Stimulated activated naive B cell treated with anti-CD40 and anti-IgM and Interleukin-4, amounts not matched to agents 10 μg/mL and 1 μg/mL and 100 μg/mL, for 72 hours (primary cell): ENCODE results near the gene GRM7.

ENCODE experiments used
- ATAC-seq, 2 donors: fragments of 150-1000 bp; cut with Tn5 transposase; replicated peaks; 2 replicates each; pipeline ENCODE4 v1.10.0; 2021; ENCODE audit warnings: moderate library complexity in 1 of 2
- DNase-seq: peaks from one replicate; pipeline ENCODE4 v3.0.0; 2021
- H3K27ac Mint-ChIP-seq: one replicate; pipeline ENCODE4 v1.8.0; 2022; ENCODE audit warnings: mild to moderate bottlenecking, mixed read lengths
- H3K27me3 Mint-ChIP-seq, 2 donors: one replicate each; pipeline ENCODE4 v1.8.0; 2022; ENCODE audit warnings: mixed read lengths in 2 of 2
- H3K36me3 Mint-ChIP-seq, 2 donors: one replicate each; pipeline ENCODE4 v1.8.0; 2022; ENCODE audit warnings: mixed read lengths in 2 of 2, mild to moderate bottlenecking in 1 of 2
- H3K4me1 Mint-ChIP-seq, 2 donors: one replicate each; pipeline ENCODE4 v1.8.0; 2022; ENCODE audit warnings: mixed read lengths in 2 of 2, mild to moderate bottlenecking in 1 of 2
- H3K4me3 Mint-ChIP-seq, 2 donors: one replicate each; pipeline ENCODE4 v1.8.0; 2022; ENCODE audit warnings: mild to moderate bottlenecking in 2 of 2, mixed read lengths in 2 of 2, moderate library complexity in 1 of 2
- H3K9me3 Mint-ChIP-seq, 2 donors: one replicate each; pipeline ENCODE4 v1.8.0; 2022; ENCODE audit warnings: mixed read lengths in 2 of 2, mild to moderate bottlenecking in 1 of 2

Gene GRM7

DNA sequence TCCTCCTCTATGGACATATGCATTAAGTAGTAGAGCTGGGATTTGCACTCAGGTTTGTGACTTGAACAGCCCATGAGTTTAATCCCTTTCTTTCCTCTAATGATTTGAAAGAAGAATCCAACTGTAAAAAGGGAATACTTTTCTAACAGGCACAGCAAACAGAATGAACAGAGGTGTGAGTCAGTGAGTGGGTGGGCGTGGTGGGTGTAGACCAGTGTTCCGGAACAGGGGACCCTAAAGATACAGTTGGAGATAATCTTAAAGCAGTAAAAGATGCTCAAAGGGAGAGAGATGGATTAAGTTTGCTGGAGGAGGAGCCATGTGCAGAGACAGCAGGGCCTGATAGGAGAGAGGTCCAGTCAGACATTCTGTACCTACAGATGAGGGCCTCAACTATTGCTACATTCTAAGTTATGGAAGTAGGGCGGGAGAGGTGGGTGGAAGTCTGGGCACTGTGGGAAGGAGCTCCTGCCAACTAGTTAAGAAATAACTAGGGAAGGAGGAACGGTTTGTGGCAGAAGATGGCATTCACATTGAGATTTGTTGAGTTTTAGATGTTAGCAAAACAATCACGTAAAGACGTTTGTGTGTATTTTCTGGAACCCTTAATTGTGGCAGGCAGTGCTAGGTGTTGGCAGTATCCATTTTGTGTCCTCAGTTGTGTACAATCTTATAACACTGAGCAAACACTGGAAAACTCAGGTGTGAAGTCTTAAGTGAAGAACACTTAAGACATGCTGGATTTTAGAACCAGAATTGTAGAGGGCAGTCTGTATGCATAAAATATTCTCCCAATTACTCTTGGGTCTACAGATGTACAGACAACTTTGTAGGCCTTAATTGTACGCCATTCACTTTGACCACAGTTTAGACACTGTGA lies 511.0 kb downstream of the GRM7 start:
- no peak for ATAC-seq
- Mint-ChIP-seq H3K9me3 (peaks cover 3 to 5% of the 10 kb centered on the region in 2 donors), H3K27ac (no peak overlapping the region), H3K36me3 (no peaks in the 10 kb centered on the region), H3K4me1 (no peaks in the 10 kb centered on the region), H3K27me3 (no peaks in the 10 kb centered on the region), H3K4me3 (no peak overlapping the region)
- DNase-seq = no peak

DNA sequence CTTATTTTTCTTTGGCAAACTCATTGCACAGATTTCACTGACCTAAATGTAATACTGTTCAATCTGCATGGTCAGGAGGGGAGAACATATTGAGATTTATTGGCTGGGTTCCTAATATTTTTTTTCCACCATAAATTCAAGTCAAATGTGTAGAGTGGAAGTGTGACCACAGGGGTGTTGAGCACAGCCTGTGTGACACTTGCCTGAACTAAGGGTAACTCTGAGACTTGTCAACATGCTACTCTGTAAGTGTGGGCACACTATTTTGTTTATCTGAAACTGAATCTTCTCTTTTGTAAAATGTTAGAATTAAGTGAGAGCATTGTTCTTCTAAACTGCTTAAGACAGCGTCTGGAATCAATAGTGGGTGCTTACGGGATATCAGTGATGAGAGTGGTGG lies 516.2 kb downstream of the GRM7 start:
- no peak for DNase-seq
- H3K4me3 Mint-ChIP-seq = no peak overlapping the region
- no peak for ATAC-seq
- no peak overlapping the region for H3K27ac Mint-ChIP-seq
- no peaks in the 10 kb centered on the region for H3K36me3 Mint-ChIP-seq
- H3K27me3 Mint-ChIP-seq = no peaks in the 10 kb centered on the region
- peaks cover 5 to 6% of the 10 kb centered on the region in 2 donors for H3K9me3 Mint-ChIP-seq
- no peaks in the 10 kb centered on the region for H3K4me1 Mint-ChIP-seq

DNA sequence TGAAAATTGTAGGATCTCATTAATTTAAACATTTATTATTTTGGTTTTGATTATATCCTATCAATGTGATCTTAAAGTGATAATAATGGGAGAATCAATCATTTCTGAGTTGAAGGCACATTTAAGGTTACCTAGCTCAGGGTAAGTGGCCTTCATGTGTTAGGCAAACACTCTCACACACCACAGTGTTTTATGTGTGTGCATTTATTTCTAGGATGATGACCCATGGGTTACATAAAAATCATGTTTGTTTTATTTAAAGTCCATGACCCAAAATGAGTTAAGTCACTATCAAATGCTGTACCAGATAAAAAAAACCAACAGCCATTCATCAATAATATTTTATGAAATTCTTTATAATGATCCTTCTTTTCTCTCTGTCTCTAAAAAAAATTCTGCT lies 520.8 kb downstream of the GRM7 start:
- Mint-ChIP-seq H3K27ac (no peak overlapping the region), H3K4me1 (no peaks in the 10 kb centered on the region), H3K9me3 (peaks cover 3 to 4% of the 10 kb centered on the region in 2 donors), H3K27me3 (no peaks in the 10 kb centered on the region), H3K36me3 (no peaks in the 10 kb centered on the region), H3K4me3 (no peak overlapping the region)
- ATAC-seq = no peak
- no peak for DNase-seq

DNA sequence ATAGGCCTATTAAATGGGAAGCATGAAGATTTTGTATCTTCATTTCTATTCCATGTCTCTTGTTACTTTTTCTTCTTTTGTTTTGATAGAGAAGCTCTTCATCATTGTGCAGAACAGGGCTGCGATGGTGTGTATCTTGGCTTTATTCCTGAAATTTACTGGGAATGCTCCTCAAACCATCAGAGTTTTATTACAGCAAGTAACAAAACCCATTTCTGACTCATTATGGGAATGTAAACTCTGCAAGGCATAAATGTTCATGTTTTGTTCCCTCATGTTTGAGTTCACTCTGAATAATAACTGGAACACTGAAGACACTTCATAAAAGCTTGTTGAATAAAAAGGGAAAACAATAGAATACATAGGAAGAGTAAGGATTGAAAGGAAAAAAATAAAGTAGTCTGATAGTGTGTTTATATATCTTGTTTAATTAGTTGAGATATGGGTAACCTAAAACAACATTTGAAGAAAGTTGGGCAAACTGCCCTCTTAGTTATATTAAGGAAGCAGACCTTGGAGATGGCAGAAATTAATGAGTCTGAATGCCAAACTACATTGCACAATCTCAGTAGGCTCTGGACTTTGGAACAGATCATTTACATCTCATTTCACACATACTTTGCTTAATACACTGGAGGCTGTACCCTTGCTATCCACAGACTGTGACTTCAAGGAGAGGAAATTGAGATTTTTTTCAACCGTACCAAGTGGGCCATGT lies 521.5 kb downstream of the GRM7 start:
- Mint-ChIP-seq H3K27ac (no peak overlapping the region), H3K27me3 (no peaks in the 10 kb centered on the region), H3K4me3 (no peak overlapping the region), H3K36me3 (no peaks in the 10 kb centered on the region), H3K4me1 (no peaks in the 10 kb centered on the region), H3K9me3 (peaks cover 3 to 4% of the 10 kb centered on the region in 2 donors)
- DNase-seq (no peak), ATAC-seq (no peak)

DNA sequence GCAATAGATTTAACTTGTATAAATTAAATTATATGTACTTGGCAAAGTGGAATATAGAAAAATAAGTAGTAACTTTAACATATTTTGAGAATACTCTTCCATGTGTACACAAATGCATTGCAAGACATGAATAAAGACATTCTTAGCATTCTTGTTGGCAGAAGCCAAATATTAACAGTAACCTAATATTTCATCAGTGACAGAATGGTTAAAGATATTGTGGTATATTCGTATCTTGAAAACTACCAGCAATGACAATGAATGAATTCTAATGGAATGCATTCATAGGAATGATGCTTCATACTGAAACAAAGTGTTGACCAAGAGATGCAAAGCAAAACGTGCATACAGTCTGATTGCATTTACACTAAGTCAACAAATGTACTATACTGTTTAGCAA lies 524.7 kb downstream of the GRM7 start:
- DNase-seq (no peak), ATAC-seq (no peak)
- Mint-ChIP-seq H3K4me1 (no peaks in the 10 kb centered on the region), H3K36me3 (no peaks in the 10 kb centered on the region), H3K27me3 (no peaks in the 10 kb centered on the region), H3K27ac (no peak overlapping the region), H3K9me3 (peaks cover 1 to 9% of the 10 kb centered on the region in 2 donors), H3K4me3 (no peak overlapping the region)

DNA sequence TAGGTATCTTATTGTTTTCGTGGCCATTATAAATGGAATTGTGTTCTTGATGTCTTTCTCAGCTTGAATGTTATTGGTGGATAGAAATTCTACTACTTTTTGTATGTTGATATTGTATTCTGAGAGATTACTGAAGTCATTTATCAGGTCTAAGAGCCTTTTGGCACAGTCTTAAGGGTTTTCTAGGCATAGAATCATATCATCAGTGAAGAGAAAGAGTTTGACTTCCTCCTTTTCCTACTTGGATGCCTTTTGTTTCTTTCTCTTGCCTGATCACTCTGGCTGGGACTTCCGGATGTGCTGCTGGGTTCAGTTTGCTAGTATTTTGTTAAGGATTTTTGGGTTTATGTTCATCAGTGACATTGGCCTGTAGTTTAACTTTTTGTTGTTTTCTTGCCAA lies 527.1 kb downstream of the GRM7 start:
- H3K9me3 Mint-ChIP-seq = peaks cover 3 to 9% of the 10 kb centered on the region in 2 donors

DNA sequence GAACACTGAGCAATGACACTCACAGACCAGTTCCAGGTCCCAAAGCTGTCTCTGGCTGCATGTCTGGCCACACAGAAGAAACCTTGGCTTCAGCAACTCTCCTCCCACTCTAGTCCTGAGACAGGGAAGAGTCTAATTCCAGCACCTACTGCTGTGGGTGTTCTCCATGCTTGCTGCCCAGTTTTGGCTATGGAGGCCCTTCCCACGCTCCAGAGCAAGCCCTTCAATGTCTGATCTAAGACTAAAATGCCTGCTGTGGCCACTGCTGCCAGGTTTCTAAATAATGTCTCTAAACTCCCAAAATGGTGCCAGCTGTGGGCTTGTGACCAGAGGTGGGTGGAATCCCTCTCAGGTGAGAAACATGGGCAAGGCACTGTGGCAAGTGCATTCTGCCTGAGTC lies 531.3 kb downstream of the GRM7 start:
- ATAC-seq = no peak
- DNase-seq = no peak
- Mint-ChIP-seq H3K36me3 (no peaks in the 10 kb centered on the region), H3K27me3 (no peaks in the 10 kb centered on the region), H3K27ac (no peak overlapping the region), H3K4me3 (no peak overlapping the region), H3K4me1 (no peaks in the 10 kb centered on the region), H3K9me3 (peaks cover 5 to 9% of the 10 kb centered on the region in 2 donors)

More for the DNA sequence above, 527.1 kb downstream of the GRM7 start:
- H3K27me3 Mint-ChIP-seq = no peaks in the 10 kb centered on the region
- DNase-seq = no peak
- H3K4me3 Mint-ChIP-seq = no peak overlapping the region
- no peak overlapping the region for H3K27ac Mint-ChIP-seq
- no peaks in the 10 kb centered on the region for H3K36me3 Mint-ChIP-seq
- H3K4me1 Mint-ChIP-seq = no peaks in the 10 kb centered on the region
- ATAC-seq = no peak

DNA sequence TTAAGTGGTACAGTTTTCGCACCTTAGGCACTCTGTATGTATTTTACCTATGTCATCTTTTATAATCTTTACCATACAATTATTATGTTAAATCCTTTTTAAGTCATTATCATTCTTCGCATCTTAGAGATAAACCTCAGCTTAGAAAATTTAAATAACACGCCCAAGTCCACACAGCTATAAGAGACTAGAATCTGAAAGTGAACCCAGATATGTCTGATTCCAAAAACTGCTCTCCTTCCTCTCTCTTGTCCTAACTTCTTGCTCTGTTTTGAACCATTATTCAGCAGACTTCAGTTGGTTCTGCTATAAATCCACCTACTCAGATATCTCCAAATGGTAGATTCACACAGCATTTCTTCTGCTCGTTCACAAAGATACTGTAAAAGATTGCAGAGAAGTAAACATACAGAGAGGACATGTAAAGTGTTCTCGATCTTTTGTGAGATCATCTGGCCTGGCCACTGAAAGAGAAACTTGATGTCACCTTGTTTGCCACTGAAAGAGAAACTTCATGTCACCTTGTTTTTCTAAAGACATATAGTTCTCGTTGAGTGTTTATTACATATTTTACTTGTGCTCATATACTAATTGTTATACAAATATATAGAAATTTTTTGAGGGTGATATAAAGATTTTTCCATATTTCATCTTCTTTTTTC lies 533.2 kb downstream of the GRM7 start:
- H3K9me3 Mint-ChIP-seq = peaks cover 0 to 10% of the 10 kb centered on the region in 2 donors

DNA sequence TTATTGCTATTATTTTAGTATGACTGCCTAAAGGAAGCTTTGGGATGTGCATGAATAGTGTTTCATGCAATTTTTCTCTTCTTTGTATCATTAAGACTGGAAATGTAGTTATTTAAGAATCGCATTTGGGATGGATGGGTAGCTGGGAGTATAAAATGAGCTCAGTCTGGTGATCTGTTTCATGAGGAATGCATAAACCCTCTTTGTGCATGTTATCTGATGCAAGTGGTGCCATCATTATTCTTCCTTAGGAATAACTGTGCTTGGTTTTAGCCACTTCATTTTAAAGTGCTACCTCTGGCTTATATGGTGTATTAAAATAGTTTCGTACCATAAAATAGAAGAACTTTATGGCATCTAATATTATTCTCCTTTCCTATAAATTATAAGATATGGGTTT lies 535.6 kb downstream of the GRM7 start:
- ATAC-seq (no peak), DNase-seq (no peak)
- no peak overlapping the region for H3K4me3 Mint-ChIP-seq
- no peaks in the 10 kb centered on the region for H3K27me3 Mint-ChIP-seq
- H3K4me1 Mint-ChIP-seq = no peaks in the 10 kb centered on the region
- H3K9me3 Mint-ChIP-seq = peaks cover 0 to 12% of the 10 kb centered on the region in 2 donors
- no peaks in the 10 kb centered on the region for H3K36me3 Mint-ChIP-seq
- H3K27ac Mint-ChIP-seq = no peak overlapping the region

More for the DNA sequence above, 533.2 kb downstream of the GRM7 start:
- H3K27ac Mint-ChIP-seq = no peak overlapping the region
- H3K27me3 Mint-ChIP-seq = no peaks in the 10 kb centered on the region
- no peaks in the 10 kb centered on the region for H3K4me1 Mint-ChIP-seq
- no peak overlapping the region for H3K4me3 Mint-ChIP-seq
- DNase-seq = no peak
- ATAC-seq = no peak
- H3K36me3 Mint-ChIP-seq = no peaks in the 10 kb centered on the region

DNA sequence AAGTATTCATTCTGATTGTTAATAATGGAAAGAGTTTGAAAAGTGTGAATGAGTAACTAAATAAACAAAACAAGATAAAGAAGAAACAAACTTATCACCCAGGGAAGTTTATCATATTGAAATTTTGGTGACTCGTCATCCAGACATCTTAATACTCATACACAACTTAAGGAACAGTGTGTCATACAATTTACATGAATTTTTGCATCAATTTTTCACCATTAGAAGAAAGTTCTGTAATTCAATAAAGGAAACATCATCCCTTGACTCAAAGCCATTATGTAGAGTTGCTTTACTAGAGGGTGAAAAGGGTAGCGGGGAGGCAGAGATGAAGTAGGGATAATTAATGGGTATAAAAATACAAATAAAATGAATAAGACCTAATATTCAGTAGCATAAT lies 536.2 kb downstream of the GRM7 start:
- H3K4me3 Mint-ChIP-seq = no peak overlapping the region
- no peak overlapping the region for H3K27ac Mint-ChIP-seq
- H3K9me3 Mint-ChIP-seq = peaks cover 0 to 12% of the 10 kb centered on the region in 2 donors
- no peaks in the 10 kb centered on the region for H3K36me3 Mint-ChIP-seq
- DNase-seq (no peak), ATAC-seq (no peak)
- H3K4me1 Mint-ChIP-seq = no peaks in the 10 kb centered on the region
- no peaks in the 10 kb centered on the region for H3K27me3 Mint-ChIP-seq

DNA sequence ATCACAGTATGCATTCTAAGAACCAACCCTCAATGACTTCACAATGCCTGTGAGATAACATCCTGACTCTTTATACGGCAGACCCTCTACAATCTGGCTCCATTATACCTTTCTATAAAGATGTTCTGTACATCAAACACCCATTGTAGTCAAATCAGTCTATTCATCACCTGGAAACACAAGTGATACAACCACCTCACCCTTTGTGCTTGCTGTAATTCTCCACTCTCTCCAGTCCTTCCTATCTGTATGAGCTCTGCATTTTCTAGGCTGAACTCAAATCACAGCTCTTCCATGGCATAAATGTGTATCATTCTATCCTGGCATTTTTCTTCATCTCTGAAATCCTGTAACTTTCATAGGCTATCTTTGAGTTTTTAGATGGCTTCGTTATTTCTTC lies 539.4 kb downstream of the GRM7 start:
- ATAC-seq (no peak), DNase-seq (no peak)
- H3K27ac Mint-ChIP-seq = no peak overlapping the region
- H3K4me3 Mint-ChIP-seq = no peak overlapping the region
- peaks cover 0 to 6% of the 10 kb centered on the region in 2 donors for H3K9me3 Mint-ChIP-seq
- no peaks in the 10 kb centered on the region for H3K36me3 Mint-ChIP-seq
- no peaks in the 10 kb centered on the region for H3K4me1 Mint-ChIP-seq
- no peaks in the 10 kb centered on the region for H3K27me3 Mint-ChIP-seq

DNA sequence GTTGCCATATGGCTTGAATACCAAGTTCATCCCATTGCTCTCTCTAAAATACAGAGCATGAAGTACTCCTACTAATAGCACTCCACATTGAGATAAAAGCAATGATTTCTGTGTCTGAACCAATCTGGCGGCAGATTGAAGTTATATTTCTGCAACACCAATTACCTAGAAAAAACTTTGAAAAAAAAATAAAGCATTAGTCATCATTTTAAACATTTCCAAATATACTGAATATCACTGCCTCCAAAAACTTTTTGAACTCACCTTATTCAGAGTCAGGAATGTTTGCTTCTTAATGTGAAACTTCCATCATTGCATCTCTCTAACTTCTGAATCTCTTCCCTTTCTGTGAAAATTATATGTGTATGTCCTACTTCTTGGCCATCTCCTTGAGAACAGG lies 540.5 kb downstream of the GRM7 start:
- ATAC-seq (no peak), DNase-seq (no peak)
- Mint-ChIP-seq H3K27ac (no peak overlapping the region), H3K9me3 (peaks cover 0 to 6% of the 10 kb centered on the region in 2 donors), H3K4me3 (no peak overlapping the region), H3K36me3 (no peaks in the 10 kb centered on the region), H3K27me3 (no peaks in the 10 kb centered on the region), H3K4me1 (no peaks in the 10 kb centered on the region)

DNA sequence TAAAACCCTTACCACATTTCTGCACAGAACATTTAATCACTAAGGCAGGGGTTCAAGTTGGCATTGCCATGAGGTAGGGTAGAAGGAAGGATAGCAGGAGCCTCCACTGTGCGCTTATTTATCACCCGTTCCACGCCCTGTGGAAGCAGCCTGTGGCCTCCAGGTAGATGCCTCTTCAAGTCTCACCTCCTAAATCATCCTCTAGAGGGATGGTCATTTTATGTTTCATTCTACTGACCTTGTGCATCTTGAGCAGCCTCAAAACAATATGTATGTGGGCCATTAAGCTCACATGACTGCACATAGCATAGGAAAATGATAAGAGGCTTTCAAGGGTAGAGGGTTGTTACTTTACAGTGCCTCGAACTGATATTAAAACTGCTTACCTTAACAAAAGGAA lies 546.2 kb downstream of the GRM7 start:
- no peaks in the 10 kb centered on the region for H3K36me3 Mint-ChIP-seq
- DNase-seq (no peak), ATAC-seq (no peak)
- H3K9me3 Mint-ChIP-seq = peaks cover 0 to 2% of the 10 kb centered on the region in 2 donors
- no peaks in the 10 kb centered on the region for H3K4me1 Mint-ChIP-seq
- no peak overlapping the region for H3K27ac Mint-ChIP-seq
- H3K4me3 Mint-ChIP-seq = no peak overlapping the region
- no peaks in the 10 kb centered on the region for H3K27me3 Mint-ChIP-seq

DNA sequence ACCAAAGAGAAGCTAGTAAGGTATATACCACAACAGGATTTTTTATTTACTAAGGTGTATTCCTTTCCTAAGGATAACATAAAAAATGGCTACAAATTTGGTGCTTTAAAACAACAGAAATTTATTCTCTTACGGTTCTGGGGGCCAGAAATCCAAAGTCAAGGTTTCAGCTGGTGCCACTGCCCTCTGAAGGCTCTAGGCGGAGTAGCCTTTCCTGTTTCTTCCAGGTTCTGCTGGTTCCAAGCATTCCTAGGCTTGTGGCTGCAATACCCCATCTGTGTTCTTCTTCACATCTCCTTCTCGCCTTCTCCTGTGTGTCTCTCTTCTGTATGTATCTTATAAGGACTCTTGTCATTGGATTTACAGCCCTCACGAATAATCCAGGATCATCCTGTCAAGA lies 549.9 kb downstream of the GRM7 start:
- Mint-ChIP-seq H3K27me3 (no peaks in the 10 kb centered on the region), H3K36me3 (no peaks in the 10 kb centered on the region), H3K27ac (no peak overlapping the region), H3K4me1 (no peaks in the 10 kb centered on the region), H3K4me3 (no peak overlapping the region), H3K9me3 (peaks cover 0 to 2% of the 10 kb centered on the region in 2 donors)
- DNase-seq (no peak), ATAC-seq (no peak)
